SK-N-SH treated with all-trans-retinoic acid at 6 μM for 48 hours (cell line): ENCODE measurements around the gene SLC7A8.

Experiments used
- ARNTL ChIP-seq: fragments of 450-650 bp; formaldehyde crosslinking; IDR thresholded peaks from 2 replicates; pipeline ENCODE4 v1.5.0; 2020; ENCODE audit warnings: low read depth, mild to moderate bottlenecking, moderate library complexity, borderline replicate concordance
- BACH2 ChIP-seq: fragments of 250-450 bp; sonication (Bioruptor Pico); IDR thresholded peaks from 2 replicates; pipeline ENCODE4 v1.9.0; 2021; ENCODE audit warnings: mild to moderate bottlenecking, borderline replicate concordance
- CSDC2 ChIP-seq: fragments of 250-450 bp; sonication (Bioruptor Pico); IDR thresholded peaks from 2 replicates; pipeline ENCODE4 v1.5.0; 2020; ENCODE audit warnings: mild to moderate bottlenecking, moderate library complexity
- ESRRG ChIP-seq: fragments of 250-450 bp; sonication (Bioruptor Pico); IDR thresholded peaks from 2 replicates; pipeline ENCODE4 v1.6.1; 2021; ENCODE audit warnings: mild to moderate bottlenecking
- PPARA ChIP-seq: fragments of 250-450 bp; sonication (Bioruptor Pico); IDR thresholded peaks from 2 replicates; pipeline ENCODE4 v1.5.0; 2020; ENCODE audit warnings: mild to moderate bottlenecking, borderline replicate concordance
- RARB ChIP-seq: fragments of 250-450 bp; sonication (Bioruptor Pico); IDR thresholded peaks from 2 replicates; pipeline ENCODE4 v1.8.0; 2021; ENCODE audit warnings: mild to moderate bottlenecking, moderate library complexity
- TOX ChIP-seq: fragments of 250-450 bp; sonication (Bioruptor Pico); IDR thresholded peaks from 2 replicates; pipeline ENCODE4 v1.8.0; 2021; ENCODE audit warnings: mild to moderate bottlenecking, moderate library complexity, borderline replicate concordance
- ZC3H10 ChIP-seq: fragments of 250-450 bp; sonication (Bioruptor Pico); IDR thresholded peaks from 2 replicates; pipeline ENCODE4 v1.5.1; 2021; ENCODE audit warnings: mild to moderate bottlenecking, moderate library complexity
- ZFP3 ChIP-seq: fragments of 250-450 bp; sonication (Bioruptor Pico); IDR thresholded peaks from 2 replicates; pipeline ENCODE4 v1.5.0; 2020; ENCODE audit warnings: mild to moderate bottlenecking, moderate library complexity
- ZNF70 ChIP-seq: fragments of 450-650 bp; formaldehyde crosslinking; IDR thresholded peaks from 2 replicates; pipeline ENCODE4 v1.5.0; 2020; ENCODE audit warnings: mild to moderate bottlenecking, moderate library complexity
- TF ChIP-seq, protein P1 (sequence below): fragments of 250-450 bp; sonication (Bioruptor Pico); IDR thresholded peaks from 2 replicates; pipeline ENCODE4 v1.5.1; 2021; ENCODE audit warnings: mild to moderate bottlenecking, moderate library complexity
- TF ChIP-seq, protein P2 (sequence below): fragments of 250-450 bp; sonication (Bioruptor Pico); IDR thresholded peaks from 2 replicates; pipeline ENCODE4 v1.8.0; 2020; ENCODE audit warnings: mild to moderate bottlenecking, moderate library complexity, borderline replicate concordance
- TF ChIP-seq, protein P3 (sequence below): fragments of 250-450 bp; sonication (Bioruptor Pico); IDR thresholded peaks from 2 replicates; pipeline ENCODE4 v1.8.0; 2021; ENCODE audit warnings: low read depth, mild to moderate bottlenecking, moderate library complexity, borderline replicate concordance

DNA sequence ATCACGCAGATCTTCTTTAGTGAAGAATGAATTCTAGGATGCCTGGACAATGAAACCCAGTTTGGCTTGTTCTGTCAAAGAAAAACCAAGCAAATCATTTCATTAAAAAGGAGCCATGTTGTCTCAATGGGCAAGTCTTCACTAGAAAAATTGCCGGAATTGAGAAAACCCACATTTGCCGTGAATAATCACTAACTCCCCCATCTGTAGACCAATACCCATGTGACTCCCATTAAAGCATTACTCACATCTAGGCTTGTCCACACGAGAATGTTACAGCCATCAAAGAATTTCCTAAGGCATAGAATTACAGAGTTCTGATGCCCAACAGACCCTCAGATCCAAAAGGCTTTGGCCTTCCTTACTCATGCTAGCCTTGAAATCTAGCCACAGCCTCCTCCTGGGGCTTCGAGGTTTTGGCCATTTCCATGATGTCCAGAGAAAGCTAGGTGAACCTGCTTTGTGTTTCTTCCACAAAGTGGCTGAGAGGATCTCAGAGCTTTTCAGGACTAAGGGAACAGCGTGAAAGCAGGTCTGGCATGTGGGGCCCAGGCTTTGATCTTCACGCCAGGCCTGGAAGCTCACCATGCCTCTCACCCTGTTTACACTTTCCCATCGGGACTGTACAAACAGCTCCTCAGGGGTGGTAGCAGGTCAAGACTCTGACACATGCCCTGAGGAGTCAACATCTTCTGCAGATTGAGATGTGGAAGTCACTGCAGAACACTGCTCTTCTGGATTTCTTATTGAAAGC is 12.1 kb downstream of the SLC7A8 start:
- TF ChIP-seq ESRRG (no peak), TOX (no peak), ZFP3 (CRISPR knock-in tag) (no peak), RARB (no peak), ARNTL (CRISPR knock-in tag) (no peak), CSDC2 (CRISPR knock-in tag) (no peak), ZNF70 (no peak), PPARA (no peak), ZC3H10 (no peak), BACH2 (no peak)
- TF ChIP-seq, protein P1, sequence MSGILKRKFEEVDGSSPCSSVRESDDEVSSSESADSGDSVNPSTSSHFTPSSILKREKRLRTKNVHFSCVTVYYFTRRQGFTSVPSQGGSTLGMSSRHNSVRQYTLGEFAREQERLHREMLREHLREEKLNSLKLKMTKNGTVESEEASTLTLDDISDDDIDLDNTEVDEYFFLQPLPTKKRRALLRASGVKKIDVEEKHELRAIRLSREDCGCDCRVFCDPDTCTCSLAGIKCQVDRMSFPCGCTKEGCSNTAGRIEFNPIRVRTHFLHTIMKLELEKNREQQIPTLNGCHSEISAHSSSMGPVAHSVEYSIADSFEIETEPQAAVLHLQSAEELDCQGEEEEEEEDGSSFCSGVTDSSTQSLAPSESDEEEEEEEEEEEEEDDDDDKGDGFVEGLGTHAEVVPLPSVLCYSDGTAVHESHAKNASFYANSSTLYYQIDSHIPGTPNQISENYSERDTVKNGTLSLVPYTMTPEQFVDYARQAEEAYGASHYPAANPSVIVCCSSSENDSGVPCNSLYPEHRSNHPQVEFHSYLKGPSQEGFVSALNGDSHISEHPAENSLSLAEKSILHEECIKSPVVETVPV (CRISPR knock-in tag): no peak
- TF ChIP-seq, protein P2, sequence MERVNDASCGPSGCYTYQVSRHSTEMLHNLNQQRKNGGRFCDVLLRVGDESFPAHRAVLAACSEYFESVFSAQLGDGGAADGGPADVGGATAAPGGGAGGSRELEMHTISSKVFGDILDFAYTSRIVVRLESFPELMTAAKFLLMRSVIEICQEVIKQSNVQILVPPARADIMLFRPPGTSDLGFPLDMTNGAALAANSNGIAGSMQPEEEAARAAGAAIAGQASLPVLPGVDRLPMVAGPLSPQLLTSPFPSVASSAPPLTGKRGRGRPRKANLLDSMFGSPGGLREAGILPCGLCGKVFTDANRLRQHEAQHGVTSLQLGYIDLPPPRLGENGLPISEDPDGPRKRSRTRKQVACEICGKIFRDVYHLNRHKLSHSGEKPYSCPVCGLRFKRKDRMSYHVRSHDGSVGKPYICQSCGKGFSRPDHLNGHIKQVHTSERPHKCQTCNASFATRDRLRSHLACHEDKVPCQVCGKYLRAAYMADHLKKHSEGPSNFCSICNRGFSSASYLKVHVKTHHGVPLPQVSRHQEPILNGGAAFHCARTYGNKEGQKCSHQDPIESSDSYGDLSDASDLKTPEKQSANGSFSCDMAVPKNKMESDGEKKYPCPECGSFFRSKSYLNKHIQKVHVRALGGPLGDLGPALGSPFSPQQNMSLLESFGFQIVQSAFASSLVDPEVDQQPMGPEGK (CRISPR knock-in tag): no peak
- TF ChIP-seq, protein P3, sequence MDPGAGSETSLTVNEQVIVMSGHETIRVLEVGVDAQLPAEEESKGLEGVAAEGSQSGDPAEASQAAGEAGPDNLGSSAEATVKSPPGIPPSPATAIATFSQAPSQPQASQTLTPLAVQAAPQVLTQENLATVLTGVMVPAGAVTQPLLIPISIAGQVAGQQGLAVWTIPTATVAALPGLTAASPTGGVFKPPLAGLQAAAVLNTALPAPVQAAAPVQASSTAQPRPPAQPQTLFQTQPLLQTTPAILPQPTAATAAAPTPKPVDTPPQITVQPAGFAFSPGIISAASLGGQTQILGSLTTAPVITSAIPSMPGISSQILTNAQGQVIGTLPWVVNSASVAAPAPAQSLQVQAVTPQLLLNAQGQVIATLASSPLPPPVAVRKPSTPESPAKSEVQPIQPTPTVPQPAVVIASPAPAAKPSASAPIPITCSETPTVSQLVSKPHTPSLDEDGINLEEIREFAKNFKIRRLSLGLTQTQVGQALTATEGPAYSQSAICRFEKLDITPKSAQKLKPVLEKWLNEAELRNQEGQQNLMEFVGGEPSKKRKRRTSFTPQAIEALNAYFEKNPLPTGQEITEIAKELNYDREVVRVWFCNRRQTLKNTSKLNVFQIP (CRISPR knock-in tag): no peak
